Smooth muscle cell (in vitro differentiated cells): Measurements from ENCODE around the gene ASIP. TPM values are rescaled to one million over a fixed set of nuclear protein-coding genes. Genes with fewer than 3 reads are reported as not detected.

ENCODE experiments used
- DNase-seq: peaks from one replicate; lab custom pipeline; 2025; ENCODE audit not compliant: unreplicated experiment; lab: John Stamatoyannopoulos, UW
- H2AFZ ChIP-seq: fragments of 200-600 bp; sonication (generic); 2 replicates; pipeline ENCODE4 v1.6.0; 2016; ENCODE audit warnings: antibody characterized with exemption, low read depth, mild to moderate bottlenecking
- H3F3A ChIP-seq: fragments of 200-600 bp; sonication (generic); 2 replicates; pipeline ENCODE4 v1.6.0; 2017; ENCODE audit warnings: antibody characterized with exemption, low read depth
- H3K27ac ChIP-seq: fragments of 200-600 bp; sonication (generic); 2 replicates; pipeline ENCODE4 v1.5.1; 2016; ENCODE audit warnings: low read depth, mild to moderate bottlenecking
- H3K27me3 ChIP-seq: fragments of 200-600 bp; sonication (generic); 2 replicates; pipeline ENCODE4 v1.6.1; 2016; ENCODE audit warnings: low read depth, mild to moderate bottlenecking
- H3K36me3 ChIP-seq: fragments of 200-600 bp; sonication (generic); 2 replicates; pipeline ENCODE4 v1.5.1; 2016; ENCODE audit warnings: low read depth
- H3K4me1 ChIP-seq: fragments of 200-600 bp; sonication (generic); 2 replicates; pipeline ENCODE4 v1.5.1; 2016; ENCODE audit warnings: low read depth
- H3K4me2 ChIP-seq: fragments of 200-600 bp; sonication (generic); 2 replicates; pipeline ENCODE4 v1.6.0; 2016; ENCODE audit warnings: mild to moderate bottlenecking
- H3K4me3 ChIP-seq: fragments of 200-600 bp; sonication (generic); 2 replicates; pipeline ENCODE4 v1.5.1; 2016; ENCODE audit warnings: mild to moderate bottlenecking
- H3K79me2 ChIP-seq: fragments of 200-600 bp; sonication (generic); 2 replicates; pipeline ENCODE4 v1.6.0; 2016; ENCODE audit warnings: low read depth, mild to moderate bottlenecking
- H3K9ac ChIP-seq: fragments of 200-600 bp; sonication (generic); 2 replicates; pipeline ENCODE4 v1.6.0; 2016; ENCODE audit warnings: low read depth
- H3K9me3 ChIP-seq: fragments of 200-600 bp; sonication (generic); replicated peaks from 2 replicates; pipeline ENCODE4 v1.5.1; 2016; ENCODE audit warnings: low read depth
- H4K20me1 ChIP-seq: fragments of 200-600 bp; sonication (generic); 2 replicates; pipeline ENCODE4 v1.6.0; 2016; ENCODE audit warnings: low read depth
- CTCF ChIP-seq: fragments of 200-600 bp; sonication (generic); IDR thresholded peaks from 2 replicates; pipeline ENCODE4 v1.5.1; 2017; ENCODE audit warnings: borderline replicate concordance, mild to moderate bottlenecking, antibody characterized with exemption; ENCODE audit not compliant: insufficient read depth, poor library complexity, severe bottlenecking
- WGBS: methylation state at CpG from one replicate; pipeline ENCODE4 v1.1.7; 2016; ENCODE audit warnings: low lambda C conversion rate; 5-methylcytosine and 5-hydroxymethylcytosine counted together
- polyA plus RNA-seq: library from polyadenylated mRNA; unstranded; fragments of >200 nt; fragmentation: Nextera tagmentation; extraction: Ambion mirVana; gene quantifications from 2 replicates; pipeline ENCODE4 v1.2.1, GENCODE V29; 2016
- total RNA-seq: library from RNA; depleted of rRNA; stranded (reverse); fragments of >200 nt; gene quantifications from 2 replicates; pipeline ENCODE4 v1.2.3, GENCODE V29; 2014

Gene ASIP
- total and polyA plus RNA-seq, 2 experiments from 2014 or later, result not detected

GRCh38 chr20:34292496-34292895 is 51.3 kb downstream of the ASIP start:
- Histone ChIP-seq H3K36me3 (no peaks in the 10 kb centered on the region), H3K4me1 (no peaks in the 10 kb centered on the region), H3K4me2 (no peak overlapping the region), H4K20me1 (peaks cover 28% of the 10 kb centered on the region), H3K9ac (no peak overlapping the region), H3K9me3 (no peaks in the 10 kb centered on the region), H3K27me3 (no peaks in the 10 kb centered on the region), H2AFZ (no peak overlapping the region), H3K4me3 (no peak overlapping the region), H3K79me2 (peaks cover 16% of the 10 kb centered on the region), H3F3A (no peaks in the 10 kb centered on the region), H3K27ac (no peak overlapping the region)
- 98% methylated on average over 3 of the region's 3 CpGs for WGBS
- no peak for TF ChIP-seq CTCF
- no peak for DNase-seq

- Histone ChIP-seq H3K9me3 (no peaks in the 10 kb centered on the region), H3K4me2 (no peak overlapping the region), H4K20me1 (peaks cover 34% of the 10 kb centered on the region), H3K36me3 (no peaks in the 10 kb centered on the region), H3K27me3 (no peaks in the 10 kb centered on the region), H3F3A (no peaks in the 10 kb centered on the region), H3K27ac (no peak overlapping the region), H3K4me3 (no peak overlapping the region), H3K9ac (no peak overlapping the region), H3K79me2 (peaks cover 22% of the 10 kb centered on the region), H2AFZ (no peak overlapping the region), H3K4me1 (no peaks in the 10 kb centered on the region)
- WGBS, result 97% methylated on average over 5 of the region's 5 CpGs
- DNase-seq, result no peak
- TF ChIP-seq CTCF, result no peak
Measured at GRCh38 chr20:34293119-34293518, 51.9 kb downstream of the ASIP start.

- no peak for TF ChIP-seq CTCF
- 95% methylated on average over 7 of the region's 7 CpGs for WGBS
- Histone ChIP-seq H3K4me1 (no peaks in the 10 kb centered on the region), H3K4me2 (no peak overlapping the region), H3K9me3 (no peaks in the 10 kb centered on the region), H3F3A (no peaks in the 10 kb centered on the region), H3K27me3 (no peaks in the 10 kb centered on the region), H3K27ac (no peak overlapping the region), H4K20me1 (peaks cover 34% of the 10 kb centered on the region), H3K79me2 (peaks cover 24% of the 10 kb centered on the region), H2AFZ (no peak overlapping the region), H3K4me3 (no peak overlapping the region), H3K36me3 (no peaks in the 10 kb centered on the region), H3K9ac (no peak overlapping the region)
- no peak for DNase-seq
Measured at GRCh38 chr20:34293589-34293988, 52.4 kb downstream of the ASIP start.

GRCh38 chr20:34294563-34294962 is 53.3 kb downstream of the ASIP start:
- no peak overlapping the region for H3K9ac ChIP-seq
- no peaks in the 10 kb centered on the region for H3K36me3 ChIP-seq
- H3K27me3 ChIP-seq, result no peaks in the 10 kb centered on the region
- TF ChIP-seq CTCF, result no peak
- H3K4me1 ChIP-seq, result no peaks in the 10 kb centered on the region
- H3K79me2 ChIP-seq, result peaks cover 34% of the 10 kb centered on the region
- no peak overlapping the region for H3K27ac ChIP-seq
- no peak overlapping the region for H3K4me2 ChIP-seq
- no peak overlapping the region for H2AFZ ChIP-seq
- H3F3A ChIP-seq, result no peaks in the 10 kb centered on the region
- no peak for DNase-seq
- 96% methylated on average over 7 of the region's 7 CpGs for WGBS
- H4K20me1 ChIP-seq, result peaks cover 38% of the 10 kb centered on the region
- no peaks in the 10 kb centered on the region for H3K9me3 ChIP-seq
- no peak overlapping the region for H3K4me3 ChIP-seq
